Mesodermal cell (in vitro differentiated cells): ENCODE measurements around the gene OR13D1.

Experiments
- H3K27ac ChIP-seq: 2 replicates; pipeline ENCODE4 v1.7.0; 2013; ENCODE audit warnings: mild to moderate bottlenecking, low read depth, low read length, moderate library complexity; ENCODE audit not compliant: severe bottlenecking
- H3K36me3 ChIP-seq: 2 replicates; pipeline ENCODE4 v1.7.1; 2013; ENCODE audit warnings: mild to moderate bottlenecking, low read length, moderate library complexity; ENCODE audit not compliant: control insufficient read depth, insufficient read depth
- H3K4me1 ChIP-seq: one replicate; pipeline ENCODE4 v1.7.1; 2013; ENCODE audit warnings: mild to moderate bottlenecking, low read length; ENCODE audit not compliant: insufficient read depth, control insufficient read depth, poor library complexity, severe bottlenecking
- H3K4me3 ChIP-seq: 2 replicates; pipeline ENCODE4 v1.7.0; 2013; ENCODE audit warnings: low read length, control low read depth, mild to moderate bottlenecking; ENCODE audit not compliant: insufficient read depth, poor library complexity, severe bottlenecking; ENCODE audit errors: extremely low read depth
- H3K9me3 ChIP-seq: 2 replicates; pipeline ENCODE4 v1.7.1; 2013; ENCODE audit warnings: mild to moderate bottlenecking, low read length, moderate library complexity; ENCODE audit not compliant: control insufficient read depth
- WGBS, 2 experiments: methylation state at CpG; one replicate each; pipeline ENCODE4 v1.1.5; 2013; ENCODE audit warnings: missing lambda C conversion rate in 2 of 2; ENCODE audit not compliant: insufficient coverage in 2 of 2; 5-methylcytosine and 5-hydroxymethylcytosine counted together

The OR13D1 gene

GRCh38 chr9:104743376-104743985, 49.2 kb downstream of the OR13D1 start:
- WGBS, 2 experiments: 0% methylated on average over 1 of the region's 7 CpGs; no CpG with 5 or more reads in 1 of the 2 experiments
- Histone ChIP-seq H3K27ac (no peak overlapping the region), H3K36me3 (no peaks in the 10 kb centered on the region), H3K4me1 (peaks cover 13% of the 10 kb centered on the region), H3K4me3 (no peak overlapping the region), H3K9me3 (no peaks in the 10 kb centered on the region)
